ENCODE data around the gene ZNF70. TPM values are rescaled to one million over a fixed set of nuclear protein-coding genes. Genes with fewer than 3 reads are reported as not detected.

Gene ZNF70
- total RNA-seq, 1 experiment from 2014 or later = 3.2 TPM

GRCh38 chr22:23695571-23696325, 55.2 kb downstream of the ZNF70 start:
- Histone ChIP-seq H3K9me3 (ENCODE audit: control insufficient read depth in 1 of 2, insufficient read depth in 1 of 2, low read depth in 1 of 2, low read length in 2 of 2) (no peaks in the 10 kb centered on the region), H3K4me1 (ENCODE audit: control insufficient read depth in 1 of 2, insufficient read depth in 2 of 2, low read length in 2 of 2) (no peaks in the 10 kb centered on the region), H2AFZ (ENCODE audit: low read depth, low read length, poor library complexity, severe bottlenecking) (no peak overlapping the region), H3K36me3 (ENCODE audit: control insufficient read depth in 1 of 2, insufficient read depth in 2 of 2, low read length in 2 of 2) (peaks cover 5 to 8% of the 10 kb centered on the region in 2 experiments; a peak in 3 of 4 replicates), H3K9ac (ENCODE audit: low read length) (no peak overlapping the region), H3K4me2 (ENCODE audit: low read length) (no peak overlapping the region), H4K20me1 (ENCODE audit: insufficient read depth) (no peaks in the 10 kb centered on the region), H3K4me3 (replicated peaks in 1 of 2; ENCODE audit: low read depth in 1 of 2, low read length in 2 of 2) (no peak overlapping the region), H3K27ac (ENCODE audit: low read depth, low read length) (no peak overlapping the region), H3K9me2 (ENCODE audit: insufficient read depth) (no peaks in the 10 kb centered on the region), H3K79me2 (ENCODE audit: insufficient read depth, low read length) (peaks cover 2% of the 10 kb centered on the region; the same call in 1 of the 2 replicates), H3K27me3 (ENCODE audit: insufficient read depth, low read length) (no peaks in the 10 kb centered on the region)
- DNase-seq (ENCODE audit: low read depth, low spot score) (no peak), ATAC-seq (no peak)
- TF ChIP-seq TCF7L2 (IDR thresholded peaks at IDR 0.05; ENCODE audit: borderline replicate concordance, extremely low read depth, insufficient read depth, insufficient read length) (no peak), SRF (IDR thresholded peaks at IDR 0.05; ENCODE audit: low read depth) (no peak), FOSL1 (IDR thresholded peaks at IDR 0.05; ENCODE audit: low read depth) (no peak), JUND (IDR thresholded peaks at IDR 0.05) (no peak), ZFX (IDR thresholded peaks at IDR 0.05) (no peak), ELF1 (IDR thresholded peaks at IDR 0.05; ENCODE audit: borderline replicate concordance, low read depth) (no peak), SIN3A (IDR thresholded peaks at IDR 0.05; ENCODE audit: low read depth) (no peak), POLR2A (IDR thresholded peaks at IDR 0.05; ENCODE audit: borderline replicate concordance, extremely low read depth, insufficient read depth, insufficient read length) (no peak), YY1 (IDR thresholded peaks at IDR 0.05; ENCODE audit: extremely low read depth, insufficient replicate concordance, low read depth, low read length) (no peak), EGR1 (IDR thresholded peaks at IDR 0.05; ENCODE audit: low read depth) (no peak), ZNF274 (IDR thresholded peaks at IDR 0.05; ENCODE audit: low read depth, low read length) (no peak), MAX (IDR thresholded peaks at IDR 0.05) (no peak), CBX3 (IDR thresholded peaks at IDR 0.05; ENCODE audit: low read depth) (no peak), POLR2AphosphoS5 (IDR thresholded peaks at IDR 0.05; ENCODE audit: low read depth, low read length) (no peak), CTCF (IDR thresholded peaks at IDR 0.05 in 2 of 3, conservative IDR thresholded peaks at IDR 0.05 in 1 of 3; ENCODE audit: borderline replicate concordance in 1 of 3, insufficient read depth in 1 of 3, low read depth in 2 of 3, low read length in 2 of 3) (no peak), EZH2phosphoT487 (IDR thresholded peaks at IDR 0.05; ENCODE audit: borderline replicate concordance) (no peak), RAD21 (IDR thresholded peaks at IDR 0.05; ENCODE audit: low read depth) (no peak)
- TF ChIP-seq, protein P1, sequence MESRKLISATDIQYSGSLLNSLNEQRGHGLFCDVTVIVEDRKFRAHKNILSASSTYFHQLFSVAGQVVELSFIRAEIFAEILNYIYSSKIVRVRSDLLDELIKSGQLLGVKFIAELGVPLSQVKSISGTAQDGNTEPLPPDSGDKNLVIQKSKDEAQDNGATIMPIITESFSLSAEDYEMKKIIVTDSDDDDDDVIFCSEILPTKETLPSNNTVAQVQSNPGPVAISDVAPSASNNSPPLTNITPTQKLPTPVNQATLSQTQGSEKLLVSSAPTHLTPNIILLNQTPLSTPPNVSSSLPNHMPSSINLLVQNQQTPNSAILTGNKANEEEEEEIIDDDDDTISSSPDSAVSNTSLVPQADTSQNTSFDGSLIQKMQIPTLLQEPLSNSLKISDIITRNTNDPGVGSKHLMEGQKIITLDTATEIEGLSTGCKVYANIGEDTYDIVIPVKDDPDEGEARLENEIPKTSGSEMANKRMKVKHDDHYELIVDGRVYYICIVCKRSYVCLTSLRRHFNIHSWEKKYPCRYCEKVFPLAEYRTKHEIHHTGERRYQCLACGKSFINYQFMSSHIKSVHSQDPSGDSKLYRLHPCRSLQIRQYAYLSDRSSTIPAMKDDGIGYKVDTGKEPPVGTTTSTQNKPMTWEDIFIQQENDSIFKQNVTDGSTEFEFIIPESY (IDR thresholded peaks at IDR 0.05; ENCODE audit: extremely low read depth, insufficient replicate concordance, low read length) = no peak
- TF ChIP-seq, protein P2, sequence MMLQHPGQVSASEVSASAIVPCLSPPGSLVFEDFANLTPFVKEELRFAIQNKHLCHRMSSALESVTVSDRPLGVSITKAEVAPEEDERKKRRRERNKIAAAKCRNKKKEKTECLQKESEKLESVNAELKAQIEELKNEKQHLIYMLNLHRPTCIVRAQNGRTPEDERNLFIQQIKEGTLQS (IDR thresholded peaks at IDR 0.05) = no peak
- CTCF ChIA-PET = no interaction called here
- RAD21 ChIA-PET (ENCODE audit: low non-redundant PET in 1 of 2, low total read pairs in 2 of 2, uncharacterized antibody in 2 of 2, unreplicated experiment in 2 of 2) = no interaction called here
- intact Hi-C loops (cut with micrococcal nuclease) = no loop called here
- BruUV-seq (replicated peaks) = no TSS peak
- POLR2A ChIA-PET = no interaction called here
